Measurements from ENCODE around the gene SLC35D3. TPM values are rescaled to one million over a fixed set of nuclear protein-coding genes. Genes with fewer than 3 reads are reported as not detected.

Gene SLC35D3
- polyA plus RNA-seq, 1 experiment, result not detected

- H3K4me3 ChIP-seq (ENCODE audit: low read depth, low read length), result no peak overlapping the region
- no peaks in the 10 kb centered on the region for H3K27me3 ChIP-seq (ENCODE audit: control insufficient read depth, insufficient read depth, low read length)
- POLR2A ChIA-PET, result no interaction called here
- no peak for DNase-seq (ENCODE audit: low read depth)
- H3K36me3 ChIP-seq (ENCODE audit: control insufficient read depth, insufficient read depth, low read length), result no peaks in the 10 kb centered on the region
- TF ChIP-seq, protein P1, sequence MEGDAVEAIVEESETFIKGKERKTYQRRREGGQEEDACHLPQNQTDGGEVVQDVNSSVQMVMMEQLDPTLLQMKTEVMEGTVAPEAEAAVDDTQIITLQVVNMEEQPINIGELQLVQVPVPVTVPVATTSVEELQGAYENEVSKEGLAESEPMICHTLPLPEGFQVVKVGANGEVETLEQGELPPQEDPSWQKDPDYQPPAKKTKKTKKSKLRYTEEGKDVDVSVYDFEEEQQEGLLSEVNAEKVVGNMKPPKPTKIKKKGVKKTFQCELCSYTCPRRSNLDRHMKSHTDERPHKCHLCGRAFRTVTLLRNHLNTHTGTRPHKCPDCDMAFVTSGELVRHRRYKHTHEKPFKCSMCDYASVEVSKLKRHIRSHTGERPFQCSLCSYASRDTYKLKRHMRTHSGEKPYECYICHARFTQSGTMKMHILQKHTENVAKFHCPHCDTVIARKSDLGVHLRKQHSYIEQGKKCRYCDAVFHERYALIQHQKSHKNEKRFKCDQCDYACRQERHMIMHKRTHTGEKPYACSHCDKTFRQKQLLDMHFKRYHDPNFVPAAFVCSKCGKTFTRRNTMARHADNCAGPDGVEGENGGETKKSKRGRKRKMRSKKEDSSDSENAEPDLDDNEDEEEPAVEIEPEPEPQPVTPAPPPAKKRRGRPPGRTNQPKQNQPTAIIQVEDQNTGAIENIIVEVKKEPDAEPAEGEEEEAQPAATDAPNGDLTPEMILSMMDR (IDR thresholded peaks at IDR 0.05; ENCODE audit: insufficient read depth, low read depth, low read length), result no peak
- CTCF ChIA-PET, result interaction anchor here (1.1 kb wide), 1 partner anchor 32 kb away, joined by 3 read pairs; no protein-coding TSS in a partner anchor
Observed at GRCh38 chr6:136887953-136888352, 34.1 kb upstream of the SLC35D3 start.

DNA sequence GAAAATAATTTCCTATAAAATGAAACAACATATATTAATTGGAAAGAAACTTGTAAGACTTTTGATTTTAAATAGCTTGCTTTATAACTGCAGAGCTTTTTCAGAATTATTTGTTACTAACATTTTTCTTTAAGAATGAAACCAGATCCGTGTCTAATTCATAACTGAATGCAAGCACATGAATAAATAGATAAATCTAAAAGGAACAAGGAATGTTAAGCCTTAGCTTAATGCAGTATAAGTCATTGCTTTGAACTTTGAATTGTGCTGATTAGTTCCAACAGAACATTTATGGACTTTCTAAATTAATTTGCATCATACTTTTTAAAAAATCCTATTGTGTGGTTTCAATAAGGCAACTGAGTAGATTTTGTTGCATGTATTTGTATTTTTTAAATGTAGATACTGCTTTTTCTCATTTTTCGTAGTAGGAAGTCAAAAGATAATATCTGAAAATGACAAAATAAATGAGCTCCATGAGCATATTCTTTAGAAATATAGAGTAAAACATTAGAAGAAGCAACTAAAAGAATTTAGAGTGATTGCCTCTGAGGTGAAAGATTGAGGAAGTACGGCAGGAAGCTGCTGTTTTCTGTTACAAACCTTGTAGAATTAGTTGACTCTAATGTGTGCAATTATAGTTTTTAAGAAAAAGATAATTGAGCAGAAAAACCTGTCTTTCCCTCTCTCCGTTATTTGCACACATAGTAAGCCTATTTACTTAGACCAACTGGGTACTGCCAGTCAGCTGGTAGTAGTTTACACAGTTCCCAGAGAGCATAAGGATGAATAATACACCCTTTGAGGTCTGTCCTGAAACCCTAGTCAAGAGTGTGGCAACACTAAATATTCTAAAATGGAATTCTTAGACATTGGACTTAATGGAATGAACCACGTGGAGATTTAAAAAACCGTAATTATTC, 32.6 kb upstream of the SLC35D3 start:
- TF ChIP-seq, protein P1 (IDR thresholded peaks at IDR 0.05; ENCODE audit: insufficient read depth, low read depth, low read length), result no peak
- ChIA-PET POLR2A (no interaction called here), CTCF (interaction anchor here (0.6 kb wide), 1 partner anchor 1585 kb away, joined by 4 read pairs; no protein-coding TSS in a partner anchor)
- DNase-seq (ENCODE audit: low read depth), result no peak
- Histone ChIP-seq H3K36me3 (ENCODE audit: control insufficient read depth, insufficient read depth, low read length) (no peaks in the 10 kb centered on the region), H3K4me3 (ENCODE audit: low read depth, low read length) (no peak overlapping the region), H3K27me3 (ENCODE audit: control insufficient read depth, insufficient read depth, low read length) (no peaks in the 10 kb centered on the region)

DNA sequence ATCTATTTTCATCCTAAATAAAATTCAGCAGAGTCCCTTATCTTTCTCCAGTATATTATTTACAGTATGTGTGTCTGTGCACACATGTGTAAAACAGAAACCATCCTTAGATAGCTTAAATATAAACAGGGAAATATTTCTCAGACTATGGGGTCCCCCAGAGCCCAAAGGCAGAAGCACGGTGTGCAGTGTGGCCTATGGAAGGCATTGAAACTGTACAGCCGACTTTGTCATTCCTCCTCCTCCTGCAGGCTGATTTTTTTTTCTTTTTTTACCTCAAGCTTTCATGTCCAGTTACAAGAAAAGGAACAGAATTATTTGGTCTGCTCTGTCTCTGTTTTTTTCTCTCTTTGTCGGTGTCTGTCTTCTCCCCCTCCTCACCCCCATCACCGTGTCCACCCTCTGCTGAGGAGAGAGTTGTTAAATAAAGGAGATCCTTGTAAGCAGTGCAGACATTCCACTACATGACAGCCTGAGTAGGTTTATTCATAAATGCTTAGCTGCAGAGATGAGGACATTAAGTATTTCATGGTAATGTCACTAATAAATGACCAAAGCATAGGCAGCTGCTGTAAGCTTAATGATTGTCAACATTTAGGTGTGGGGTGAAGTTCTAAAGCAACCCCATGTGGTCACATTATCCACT, 31.8 kb upstream of the SLC35D3 start:
- CTCF ChIA-PET, result no interaction called here

DNA sequence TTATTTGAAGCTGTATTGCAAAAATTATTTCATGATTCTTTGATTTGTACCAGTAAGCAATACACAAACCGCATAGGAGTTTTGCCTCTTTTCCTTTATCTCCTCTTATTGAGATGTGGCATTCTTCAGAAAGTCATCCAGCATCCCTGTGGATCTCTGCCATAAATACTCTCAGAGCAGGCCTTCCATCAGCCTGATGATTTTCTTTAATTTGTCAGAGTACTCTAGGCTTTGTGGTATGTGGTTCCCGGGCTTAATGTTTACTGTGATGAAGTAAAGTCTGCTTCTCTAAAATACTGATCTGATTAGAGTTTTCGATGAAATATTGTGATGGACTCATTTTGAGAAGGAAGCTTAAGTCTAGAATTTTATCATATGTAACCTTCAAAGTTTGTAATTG, 31.1 kb upstream of the SLC35D3 start:
- Histone ChIP-seq H3K4me3 (ENCODE audit: low read depth, low read length) (no peak overlapping the region), H3K36me3 (ENCODE audit: control insufficient read depth, insufficient read depth, low read length) (no peaks in the 10 kb centered on the region), H3K27me3 (ENCODE audit: control insufficient read depth, insufficient read depth, low read length) (no peaks in the 10 kb centered on the region)
- CTCF ChIA-PET, result no interaction called here
- POLR2A ChIA-PET, result no interaction called here
- TF ChIP-seq, protein P1 (IDR thresholded peaks at IDR 0.05; ENCODE audit: insufficient read depth, low read depth, low read length), result no peak
- DNase-seq (ENCODE audit: low read depth), result no peak

More for the DNA sequence above, 31.8 kb upstream of the SLC35D3 start:
- POLR2A ChIA-PET, result no interaction called here
- TF ChIP-seq, protein P1 (IDR thresholded peaks at IDR 0.05; ENCODE audit: insufficient read depth, low read depth, low read length), result no peak
- no peak for DNase-seq (ENCODE audit: low read depth)
- Histone ChIP-seq H3K36me3 (ENCODE audit: control insufficient read depth, insufficient read depth, low read length) (no peaks in the 10 kb centered on the region), H3K27me3 (ENCODE audit: control insufficient read depth, insufficient read depth, low read length) (no peaks in the 10 kb centered on the region), H3K4me3 (ENCODE audit: low read depth, low read length) (no peak overlapping the region)

GRCh38 chr6:136893187-136893586, 28.9 kb upstream of the SLC35D3 start:
- Histone ChIP-seq H3K36me3 (ENCODE audit: control insufficient read depth, insufficient read depth, low read length) (no peaks in the 10 kb centered on the region), H3K4me3 (ENCODE audit: low read depth, low read length) (no peak overlapping the region), H3K27me3 (ENCODE audit: control insufficient read depth, insufficient read depth, low read length) (no peaks in the 10 kb centered on the region)
- TF ChIP-seq, protein P1 (IDR thresholded peaks at IDR 0.05; ENCODE audit: insufficient read depth, low read depth, low read length), result no peak
- ChIA-PET POLR2A (no interaction called here), CTCF (no interaction called here)
- DNase-seq (ENCODE audit: low read depth), result no peak
